Panc1 (cell line): ENCODE data around the gene HOXC11. TPM values are rescaled to one million over a fixed set of nuclear protein-coding genes. Genes with fewer than 3 reads are reported as not detected.
A peak's percentile ranks its signal among the peaks of the same experiment; 100 is the strongest.

ENCODE experiments used
- ATAC-seq: fragments of 200-7000 bp; cut with Tn5 transposase; 2 replicates; pipeline ENCODE4 v1.9.1; 2020; ENCODE audit warnings: mild to moderate bottlenecking, moderate library complexity
- BruUV-seq: library from RNA; stranded (reverse); fragments of 400-500 nt; replicated peaks from 2 replicates; lab custom pipeline; 2021; lab: Mats Ljungman, UMichigan
- CTCF ChIA-PET: fragments of 300-600 bp; sonication (Branson Sonifier 250); formaldehyde crosslinking; loops from one replicate; lab custom pipeline; 2022; ENCODE audit warnings: antibody characterized with exemption; lab: Charles Lee
- POLR2A ChIA-PET: fragments of 300-600 bp; sonication (Branson Sonifier 250); formaldehyde crosslinking; loops from one replicate; lab custom pipeline; 2022; ENCODE audit warnings: antibody characterized with exemption; lab: Charles Lee
- DNase-seq: peaks from one replicate; pipeline ENCODE4 v3.0.0-alpha.2; 2010; ENCODE audit warnings: low read depth, low spot score
- H3K27ac ChIP-seq: 2 replicates; pipeline ENCODE4 v1.5.1; 2011; ENCODE audit warnings: mild to moderate bottlenecking, low read length, inconsistent platforms
- H3K27me3 ChIP-seq: fragments of 200-500 bp; sonication (Bioruptor generic); 2 replicates; pipeline ENCODE4 v1.6.0; 2014; ENCODE audit warnings: low read length, inconsistent platforms; ENCODE audit not compliant: control insufficient read depth, insufficient read depth
- H3K36me3 ChIP-seq: fragments of 200-500 bp; sonication (Bioruptor generic); 2 replicates; pipeline ENCODE4 v1.5.1; 2014; ENCODE audit warnings: inconsistent platforms, mild to moderate bottlenecking, low read length, moderate library complexity; ENCODE audit not compliant: control insufficient read depth, insufficient read depth
- H3K4me1 ChIP-seq: 2 replicates; pipeline ENCODE4 v1.5.1; 2011; ENCODE audit warnings: inconsistent platforms, mild to moderate bottlenecking, low read length, moderate library complexity; ENCODE audit not compliant: control insufficient read depth, insufficient read depth
- H3K4me3 ChIP-seq, 2 experiments: 2 replicates each; pipeline ENCODE4 v1.5.1; 2011 to 2012; ENCODE audit warnings: low read depth in 2 of 2, low read length in 2 of 2, mild to moderate bottlenecking in 2 of 2, inconsistent platforms in 1 of 2, moderate library complexity in 1 of 2
- H3K9me3 ChIP-seq: fragments of 200-500 bp; sonication (Bioruptor generic); 2 replicates; pipeline ENCODE4 v1.5.1; 2014; ENCODE audit warnings: low read depth, mild to moderate bottlenecking, inconsistent platforms, low read length, moderate library complexity; ENCODE audit not compliant: control insufficient read depth, insufficient read depth
- CTCF ChIP-seq: fragments of 450-650 bp; IDR thresholded peaks from 2 replicates; pipeline ENCODE4 v1.5.1; 2017; ENCODE audit warnings: mild to moderate bottlenecking
- POLR2AphosphoS5 ChIP-seq: IDR thresholded peaks from 2 replicates; pipeline ENCODE4 v1.6.1; 2012; ENCODE audit warnings: mild to moderate bottlenecking, low read depth, low read length, moderate library complexity
- REST ChIP-seq, 2 experiments: IDR thresholded peaks; 2 replicates each; pipeline ENCODE4 v1.6.1; 2011 to 2012; ENCODE audit warnings: low read depth in 2 of 2, control low read depth in 1 of 2, low read length in 1 of 2, mild to moderate bottlenecking in 1 of 2, moderate library complexity in 1 of 2; ENCODE audit not compliant: insufficient read depth in 1 of 2
- SIN3A ChIP-seq: IDR thresholded peaks from 2 replicates; pipeline ENCODE4 v1.6.1; 2012; ENCODE audit warnings: low read depth, mild to moderate bottlenecking, low read length, moderate library complexity, borderline replicate concordance; ENCODE audit not compliant: insufficient read depth
- TCF7L2 ChIP-seq: IDR thresholded peaks from 2 replicates; pipeline ENCODE4 v1.6.1; 2011; ENCODE audit warnings: mild to moderate bottlenecking, low read depth, low read length, inconsistent platforms
- in situ Hi-C: cut with HindIII; loops from 2 replicates; pipeline ENCODE4 v1.10.0; 2016; ENCODE audit warnings: low sequenced_read_pairs, low pct_unique_long_range_greater_than_20kb
- intact Hi-C: fragments of 100-400 bp; cut with micrococcal nuclease; formaldehyde crosslinking; loops from one replicate; pipeline ENCODE4 v1.10.0; 2022; ENCODE audit not compliant: unreplicated experiment
- total RNA-seq: library from RNA; stranded (reverse); gene quantifications from one replicate; pipeline ENCODE4 v1.2.1, GENCODE V29; 2021; ENCODE audit not compliant: unreplicated experiment

The HOXC11 gene
- total RNA-seq, 1 experiment from 2014 or later, result 17.0 TPM

- CTCF ChIA-PET, result interaction anchor here (0.5 to 1.0 kb wide), 3 partner anchors 218 to 227 kb away, joined by 3 to 4 read pairs (median 3); no protein-coding TSS in a partner anchor
- H3K4me3 ChIP-seq, result peak overlapping the region; percentile 77 to 85
- POLR2A ChIA-PET, result interaction anchor here (0.5 to 1.1 kb wide), 3 partner anchors 24 to 311 kb away, joined by 3 to 6 read pairs (median 4); partner anchors contain the start of gene HOXC9
- BruUV-seq, result no TSS peak
- DNase-seq (no peak), ATAC-seq (no peak)
- H3K36me3 ChIP-seq, result no peaks in the 10 kb centered on the region
- no peaks in the 10 kb centered on the region for H3K27me3 ChIP-seq
- in situ Hi-C loops, result no loop called here
- H3K27ac ChIP-seq, result peak overlapping the region; percentile 100
- H3K4me1 ChIP-seq, result peaks cover 68% of the 10 kb centered on the region
- intact Hi-C loops, result no loop called here
- H3K9me3 ChIP-seq, result no peaks in the 10 kb centered on the region
- TF ChIP-seq REST (IDR thresholded peaks at IDR 0.05; ENCODE audit: insufficient read depth in 1 of 2, low read depth in 2 of 2, low read length in 1 of 2), result no peak
- TF ChIP-seq CTCF, result no peak
- TF ChIP-seq SIN3A, result no peak
- TF ChIP-seq TCF7L2, result no peak
- peak; percentile 51; the same call in 1 of the 2 replicates for TF ChIP-seq POLR2AphosphoS5
These were observed 2.7 kb downstream of the HOXC11 start for GRCh38 chr12:53975479-53976152.

DNA sequence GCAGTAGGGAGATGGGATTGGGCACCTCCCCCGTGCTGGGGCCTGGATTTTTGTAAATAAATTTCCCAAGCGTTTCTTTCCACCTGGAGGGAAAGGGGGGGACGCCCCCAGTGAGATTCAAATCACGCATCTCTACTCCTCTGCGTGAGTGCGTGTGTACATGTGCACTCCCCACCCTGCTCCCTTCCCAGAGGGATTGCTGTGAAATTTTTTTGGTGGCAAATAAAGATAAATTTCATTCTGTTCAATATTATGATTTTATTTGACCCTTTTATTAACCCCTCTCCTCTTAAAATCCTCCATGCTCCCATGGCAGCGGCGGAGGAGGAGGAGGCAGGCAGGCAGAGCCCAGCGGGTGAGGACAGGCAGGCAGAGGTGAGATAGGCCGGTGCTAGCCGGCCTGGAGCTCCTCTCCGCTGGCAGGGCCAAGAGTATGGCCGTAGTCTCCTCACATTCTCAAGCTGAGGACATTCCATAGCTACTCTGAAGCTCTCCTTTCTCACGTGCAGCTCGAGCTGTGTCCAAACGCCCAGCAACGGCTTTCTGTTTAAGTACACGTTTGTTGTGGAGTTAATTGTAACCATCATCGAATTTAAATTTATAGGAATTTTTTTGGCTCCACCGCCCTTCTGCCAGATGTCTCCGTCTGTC lies 3.4 kb downstream of the HOXC11 start:
- in situ Hi-C loops, result no loop called here
- Histone ChIP-seq H3K27ac (peak overlapping the region; percentile 100), H3K27me3 (no peaks in the 10 kb centered on the region), H3K9me3 (no peaks in the 10 kb centered on the region), H3K4me1 (peaks cover 68% of the 10 kb centered on the region), H3K4me3 (peak overlapping the region; percentile 77 to 85), H3K36me3 (no peaks in the 10 kb centered on the region)
- BruUV-seq, result no TSS peak
- TF ChIP-seq POLR2AphosphoS5, result no peak
- no peak for TF ChIP-seq CTCF
- no peak for TF ChIP-seq SIN3A
- TF ChIP-seq REST (IDR thresholded peaks at IDR 0.05; ENCODE audit: insufficient read depth in 1 of 2, low read depth in 2 of 2, low read length in 1 of 2), result no peak
- no peak for TF ChIP-seq TCF7L2
- no peak; the same call in 1 of the 2 replicates for ATAC-seq
- DNase-seq, result no peak
- ChIA-PET CTCF (interaction anchor here (0.5 to 1.0 kb wide), 3 partner anchors 146 to 227 kb away, joined by 3 to 5 read pairs (median 4); no protein-coding TSS in a partner anchor), POLR2A (interaction anchor here (0.5 to 1.1 kb wide), 4 partner anchors 24 to 311 kb away, joined by 3 to 8 read pairs (median 5); partner anchors contain the start of gene HOXC9)
- intact Hi-C loops, result no loop called here
